GM18867 (cell line): Measurements from ENCODE around the gene GARIN3.
"Not testable (repeated sequence)": the region's sequence is repeated elsewhere in the genome, so short reads cannot be mapped to it uniquely, and the experiment has no call there.

Source experiments
- ATAC-seq: cut with Tn5 transposase; IDR thresholded peaks from one replicate; pipeline ENCODE4 v1.9.1; 2021; ENCODE audit warnings: mild to moderate bottlenecking, moderate library complexity; ENCODE audit not compliant: unreplicated experiment

GARIN3 gene

DNA sequence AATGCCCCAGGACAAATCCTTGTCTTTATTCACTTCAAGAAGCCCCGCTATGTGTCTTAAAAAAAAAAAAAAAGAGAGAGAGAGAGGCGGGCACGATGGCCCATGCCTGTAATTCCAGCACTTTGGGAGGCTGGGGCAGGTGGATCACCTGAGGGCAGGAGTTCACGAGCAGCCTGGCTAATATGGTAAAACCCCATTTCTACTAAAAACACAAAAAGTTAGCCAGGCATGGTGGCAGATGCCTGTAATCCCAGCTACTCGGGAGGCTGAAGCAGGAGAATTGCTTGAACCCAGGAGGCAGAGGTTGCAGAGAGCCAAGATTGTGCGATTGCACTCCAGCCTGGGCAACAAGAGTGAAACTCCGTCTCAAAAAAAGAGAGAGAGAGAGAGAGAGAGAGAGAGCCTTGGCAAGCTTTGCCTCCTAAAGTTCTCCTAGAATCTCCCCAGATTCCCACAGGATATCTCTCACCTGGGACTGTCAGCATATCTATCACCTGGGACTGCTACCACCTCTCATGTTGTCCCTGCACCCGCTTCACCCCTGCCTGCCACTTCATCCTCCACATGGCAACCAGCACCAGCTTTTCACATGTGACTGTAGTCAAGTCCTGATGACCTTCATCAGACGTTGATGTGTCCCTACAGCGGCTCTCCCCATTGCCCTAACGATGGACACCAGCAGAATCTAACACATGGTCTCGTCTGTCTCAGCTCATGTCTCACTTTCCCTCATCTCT, 20.4 kb upstream of the GARIN3 start:
- ATAC-seq, result no peak

DNA sequence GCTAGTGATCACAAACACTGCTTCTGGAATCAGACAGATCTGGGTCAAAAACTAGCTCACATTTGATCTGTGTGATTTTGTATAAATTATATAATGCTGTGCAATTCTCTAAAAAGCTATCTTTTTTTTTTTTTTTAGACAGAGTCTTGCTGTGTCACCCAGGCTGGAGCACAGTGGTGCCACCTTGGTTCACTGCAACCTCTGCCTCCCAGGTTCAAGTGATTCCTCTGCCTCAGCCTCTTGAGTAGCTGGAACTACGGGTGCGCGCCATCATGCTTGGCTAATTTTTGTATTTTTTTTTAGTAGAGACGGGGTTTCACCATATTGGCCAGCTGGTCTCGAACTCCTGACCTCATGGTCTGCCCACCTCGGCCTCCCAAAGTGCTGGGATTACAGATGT, 19.1 kb upstream of the GARIN3 start:
- ATAC-seq, result not testable (repeated sequence)

DNA sequence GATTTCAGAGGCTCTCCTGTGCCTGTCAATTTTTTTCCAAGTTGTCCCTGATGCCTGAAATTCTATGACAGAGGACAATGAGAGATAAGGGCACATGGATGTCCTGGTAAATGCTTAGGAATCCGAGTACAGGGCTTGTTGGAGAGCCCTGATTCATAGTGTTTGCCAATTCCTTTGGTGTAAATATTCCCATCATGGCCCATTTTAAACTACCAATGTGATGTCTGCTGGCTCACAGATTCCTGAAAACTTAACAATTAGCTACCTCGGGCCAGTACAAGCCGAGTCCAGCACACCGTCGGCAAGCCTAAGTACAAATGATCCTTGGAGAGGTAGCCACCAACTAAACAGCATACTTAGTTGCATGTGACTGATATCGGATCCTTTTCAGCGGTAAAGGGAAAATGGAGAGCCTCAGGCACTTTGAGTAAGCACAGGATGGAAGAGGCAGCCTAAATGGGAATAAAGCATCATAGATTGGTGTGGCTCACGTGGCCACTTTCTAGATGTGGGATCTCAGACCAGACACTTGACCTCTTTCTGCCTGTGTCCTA, 18.1 kb upstream of the GARIN3 start:
- ATAC-seq, result no peak

DNA sequence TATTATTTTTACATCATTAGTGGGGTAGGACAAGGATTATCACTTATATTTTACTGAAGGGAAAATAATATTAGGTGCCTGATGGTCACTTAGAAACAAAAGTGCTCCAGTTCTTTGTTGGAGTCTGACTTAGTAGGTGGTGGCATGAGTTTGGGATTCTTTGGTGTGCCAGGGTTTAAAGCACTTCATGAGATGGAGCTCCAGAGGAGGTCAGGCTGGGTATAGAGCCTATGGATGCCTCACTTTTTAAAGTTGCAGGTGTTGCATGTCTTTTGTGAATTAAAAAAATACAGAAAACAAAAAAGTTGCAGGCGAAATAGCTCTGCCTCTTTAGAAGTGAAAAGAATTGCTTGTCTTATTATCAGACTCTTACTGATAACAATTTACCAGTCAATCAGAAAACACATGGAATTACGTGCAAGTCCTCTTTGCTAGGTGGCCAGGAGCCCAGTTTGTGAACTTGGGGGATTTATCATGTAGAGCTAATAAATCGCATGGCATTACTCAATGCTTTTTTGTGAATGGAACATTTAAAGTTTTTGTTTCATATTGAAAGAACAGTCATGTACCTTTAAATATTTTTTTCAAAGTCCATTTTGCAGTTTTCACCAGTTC, 16.2 kb upstream of the GARIN3 start:
- no peak for ATAC-seq

DNA sequence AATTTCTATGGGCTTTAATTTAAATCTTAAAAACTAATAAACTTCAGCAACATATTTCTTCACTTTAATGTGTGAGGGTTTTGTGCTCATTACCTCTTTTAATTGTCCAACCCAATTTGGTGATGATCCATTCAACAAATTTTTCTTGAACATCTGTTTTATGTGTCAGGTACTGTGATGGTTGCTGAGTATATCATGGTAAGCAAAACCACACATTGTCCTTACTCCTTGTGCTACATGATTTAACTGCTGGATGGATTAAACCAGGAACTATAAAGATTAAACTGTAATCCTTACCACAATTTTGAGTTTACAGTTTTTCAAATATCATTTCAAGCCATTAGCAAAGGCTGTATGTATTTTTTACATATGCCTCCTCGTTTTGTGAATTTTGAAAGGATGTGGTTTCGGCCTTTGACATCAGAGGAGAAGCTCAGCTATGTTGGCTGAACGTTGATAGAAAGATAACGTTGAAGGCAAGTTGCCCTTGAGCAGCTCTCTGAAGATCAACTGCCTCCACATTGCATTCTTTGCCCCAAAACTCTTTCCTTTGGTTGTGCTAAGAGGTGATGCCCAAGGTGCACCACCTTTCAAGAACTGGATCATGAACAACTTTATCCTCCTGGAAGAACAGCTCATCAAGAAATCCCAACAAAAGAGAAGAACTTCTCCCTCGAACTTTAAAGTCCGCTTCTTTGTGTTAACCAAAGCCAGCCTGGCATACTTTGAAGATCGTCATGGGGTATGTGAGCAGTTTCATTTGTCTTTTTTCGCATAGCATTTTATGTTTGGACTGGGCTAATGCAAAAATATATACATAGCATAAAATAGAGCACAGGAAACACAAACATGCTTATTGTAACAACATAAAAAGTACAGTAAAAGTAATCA, 14.6 kb upstream of the GARIN3 start, which contains the start of gene ITK:
Gene ITK (plus strand): TSS at position 467 of the 891 bp plus-strand sequence. CDS start 138 bp downstream, at position 605.
- no peak for ATAC-seq

DNA sequence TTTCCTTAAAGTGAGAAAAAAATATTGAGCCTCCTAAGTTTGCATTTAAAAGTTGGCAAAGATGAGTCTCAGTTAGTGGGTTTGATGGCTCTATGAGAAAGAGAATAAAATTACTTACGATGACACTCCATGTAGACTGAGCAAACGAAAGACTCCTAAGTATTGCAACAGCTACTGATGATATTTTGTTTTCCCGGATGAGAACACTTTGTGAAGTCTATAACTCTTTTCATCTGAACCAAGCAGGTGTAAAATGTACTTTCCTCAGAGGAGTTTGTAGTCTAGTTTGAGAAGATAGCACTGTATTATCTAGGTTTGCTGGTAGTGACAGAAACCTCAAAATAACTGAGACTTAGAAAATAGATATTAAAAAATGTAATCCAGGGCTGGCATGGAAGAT, 12.9 kb upstream of the GARIN3 start:
- ATAC-seq, result no peak

- no peak for ATAC-seq
Observed at GRCh38 chr5:157177953-157178352, 11.9 kb upstream of the GARIN3 start.

DNA sequence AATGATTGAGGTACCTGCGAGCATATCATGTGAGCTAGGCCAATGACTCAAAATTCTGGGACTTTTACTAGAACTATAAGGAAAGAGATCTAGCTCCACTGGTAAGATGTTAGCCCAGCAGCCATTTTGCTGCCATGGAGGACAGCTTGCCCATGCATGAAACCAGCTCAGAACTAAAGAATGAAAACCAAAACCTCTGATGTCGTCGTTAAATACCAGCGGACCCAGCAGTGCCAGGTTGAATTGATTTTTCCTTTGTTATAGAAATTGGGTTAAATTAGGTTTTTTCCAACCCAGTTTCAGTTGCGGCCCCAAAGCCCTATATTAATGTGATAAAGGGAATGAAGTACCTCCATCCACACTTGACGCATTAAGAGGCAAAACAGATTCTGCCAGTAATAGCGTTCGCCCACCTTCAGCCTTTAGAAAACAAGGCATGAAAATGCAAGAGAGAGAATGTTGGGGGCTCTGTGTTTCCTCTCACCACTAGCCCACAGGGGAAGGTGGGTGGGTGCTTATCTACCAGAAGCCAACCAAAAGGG, 9.1 kb upstream of the GARIN3 start:
- no peak for ATAC-seq

DNA sequence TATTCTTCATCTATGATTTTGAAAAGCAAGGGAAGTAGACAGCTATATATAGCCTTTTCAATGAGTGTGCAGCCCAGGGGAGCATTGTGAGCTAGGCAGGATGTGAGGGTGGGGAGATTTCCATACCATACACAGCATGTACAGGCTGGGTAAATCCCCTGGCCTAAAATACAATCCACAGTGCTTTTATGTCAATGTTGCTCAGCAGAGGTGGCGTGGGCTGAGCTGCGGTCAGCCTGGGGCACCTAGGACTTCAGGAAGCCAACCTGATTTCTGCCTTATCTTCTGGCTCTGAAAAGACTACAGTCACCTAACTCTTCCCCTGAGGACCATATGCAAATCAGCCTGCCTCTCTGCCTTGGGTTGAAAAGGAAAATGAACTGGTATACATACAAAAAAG, 6.3 kb upstream of the GARIN3 start:
- ATAC-seq, result peak; percentile 98

DNA sequence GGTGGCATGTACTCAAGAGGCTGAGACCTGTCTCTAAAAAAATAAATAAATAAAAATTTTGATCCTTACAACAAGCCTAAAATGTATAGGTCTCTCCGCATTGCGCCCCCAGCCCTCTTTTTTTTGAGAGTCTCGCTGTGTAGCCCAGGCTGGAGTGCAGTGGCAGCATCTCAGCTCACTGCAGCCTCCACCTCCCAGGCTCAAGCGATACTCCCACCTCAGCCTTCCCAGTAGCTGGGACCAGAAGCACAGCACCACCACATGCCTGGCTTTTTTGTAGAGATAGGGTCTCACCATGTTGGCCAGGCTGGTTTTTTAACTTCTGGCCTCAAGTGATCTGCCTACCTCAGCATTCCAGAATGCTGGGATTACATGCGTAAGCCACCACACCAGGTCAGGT, 2.2 kb upstream of the GARIN3 start:
- ATAC-seq, result no peak

GRCh38 chr5:157167214-157167621, 1.2 kb upstream of the GARIN3 start:
- ATAC-seq, result no peak

- ATAC-seq, result no peak
Observed at GRCh38 chr5:157165668-157166067, 396 bp downstream of the GARIN3 start.

- no peak for ATAC-seq
Observed at GRCh38 chr5:157165261-157165660, 803 bp downstream of the GARIN3 start.

DNA sequence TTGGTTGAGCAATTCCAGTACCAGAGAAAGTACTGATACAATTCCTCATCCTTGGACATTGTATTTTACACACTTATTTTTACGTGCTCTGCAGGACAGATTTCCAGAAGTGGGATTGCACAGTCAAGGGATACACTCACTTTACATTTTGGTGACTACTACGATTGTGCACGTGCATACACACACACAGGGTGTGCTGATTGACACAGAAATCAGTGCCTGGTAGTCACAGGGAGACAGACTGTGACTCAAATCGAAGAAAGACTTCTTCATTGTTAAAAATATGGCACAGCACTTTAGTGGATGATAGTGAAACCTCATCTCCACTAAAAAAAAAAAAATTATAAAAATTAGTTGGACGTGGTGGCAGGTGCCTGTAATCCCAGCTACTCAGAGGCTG, 1.5 kb downstream of the GARIN3 start:
- ATAC-seq, result no peak

DNA sequence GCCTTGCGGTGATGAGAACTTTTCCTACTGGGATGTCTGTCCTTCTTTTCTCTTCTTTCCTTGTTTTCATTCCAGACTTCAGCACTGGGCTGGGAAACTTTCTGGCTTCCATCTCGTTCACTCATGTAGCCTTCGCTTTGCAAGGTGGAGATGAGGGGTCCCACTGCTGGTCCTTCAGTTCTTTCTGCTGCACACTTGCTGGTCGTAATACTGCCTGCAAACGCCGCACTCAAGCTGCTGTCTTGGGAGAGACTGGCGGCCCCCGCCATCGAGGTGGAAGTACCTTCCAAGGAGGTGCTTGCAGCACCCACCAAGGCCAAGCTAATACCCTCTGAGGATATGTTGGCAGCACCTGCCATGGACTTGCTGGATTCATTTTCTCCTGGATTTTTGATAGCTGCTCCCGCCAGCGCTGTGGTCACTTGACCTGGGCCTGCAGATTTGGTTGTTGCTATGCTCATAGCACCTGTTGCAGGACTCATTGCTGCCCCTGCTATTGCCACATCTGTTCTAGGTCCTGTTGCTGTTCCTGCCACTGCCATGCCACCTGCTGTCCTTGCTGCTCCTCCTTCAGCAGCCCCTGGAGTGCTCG, 3.0 kb downstream of the GARIN3 start:
- no peak for ATAC-seq

GRCh38 chr5:157161996-157162395, 4.1 kb downstream of the GARIN3 start:
- no peak for ATAC-seq

DNA sequence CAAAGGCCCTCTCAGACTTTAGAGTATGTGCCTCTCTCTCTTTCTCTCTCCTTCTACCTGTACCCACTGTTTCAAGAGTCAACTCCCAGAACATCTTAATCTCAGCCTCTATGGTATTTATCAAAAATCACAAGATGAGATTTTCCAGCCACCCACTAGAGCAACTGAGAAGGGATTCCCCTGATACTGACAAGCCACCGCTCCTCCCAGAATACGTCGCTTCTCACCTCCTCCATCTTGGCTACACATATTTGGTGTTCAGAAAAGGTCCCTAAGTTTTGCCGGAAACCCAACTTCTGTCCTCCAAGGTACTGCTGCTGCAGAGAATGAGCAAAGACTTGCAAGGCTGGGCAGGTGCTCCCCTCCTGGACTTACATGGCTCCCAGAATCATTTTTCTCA, 6.1 kb downstream of the GARIN3 start:
- ATAC-seq, result no peak

DNA sequence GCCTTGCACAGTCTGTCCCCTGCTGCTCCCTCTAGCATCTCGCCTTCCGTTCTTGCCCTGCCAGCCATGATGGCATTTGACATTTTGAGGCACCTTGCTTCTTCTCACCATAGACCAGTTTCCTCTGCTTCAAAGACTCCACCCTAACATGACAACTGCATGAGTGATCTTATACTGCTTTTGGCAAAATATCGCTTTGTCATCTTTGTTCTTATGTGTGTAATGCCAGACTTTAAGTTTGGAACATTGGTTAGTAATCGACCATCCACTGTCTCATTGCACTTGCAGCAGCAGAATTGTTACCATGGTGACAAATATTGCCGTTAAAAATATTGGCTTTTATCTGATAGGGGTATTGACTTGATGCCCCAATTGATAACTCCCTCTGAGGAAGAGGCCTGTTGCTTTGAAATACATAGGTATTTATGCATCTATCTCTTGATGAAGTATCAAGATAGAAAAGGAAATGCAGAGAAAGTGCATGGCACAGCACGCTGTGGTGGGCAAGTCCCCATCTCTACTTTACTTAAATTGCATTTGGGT, 6.8 kb downstream of the GARIN3 start:
- no peak for ATAC-seq

- ATAC-seq, result no peak
Observed at GRCh38 chr5:157157293-157157891, 8.7 kb downstream of the GARIN3 start.

- ATAC-seq, result no peak
Observed at GRCh38 chr5:157155297-157155696, 10.8 kb downstream of the GARIN3 start.
